A549 (cell line): ENCODE results near the gene TSHR. TPM values are rescaled to one million over a fixed set of nuclear protein-coding genes. Genes with fewer than 3 reads are reported as not detected.

Experiments used
- ATAC-seq, 2 experiments: fragments of 200-7000 bp in 1 of 2; fragments of >200 bp in 1 of 2; cut with Nextera tagmentation in 1 of 2; cut with Tn5 transposase in 1 of 2; 3 replicates each; pipeline versions ENCODE4 v1.8.0 to v1.9.1; 2018 to 2020; ENCODE audit warnings: mild to moderate bottlenecking in 1 of 2, moderate library complexity in 1 of 2
- CTCF ChIA-PET: fragments of 300-600 bp; sonication (Branson Sonifier 250); formaldehyde crosslinking; extraction: SDS; loops from one replicate; lab custom pipeline; 2021; ENCODE audit warnings: antibody characterized with exemption, inconsistent platforms; lab: Yijun Ruan, JAX
- POLR2A ChIA-PET: fragments of 350-600 bp; formaldehyde crosslinking; extraction: SDS; loops from one replicate; lab custom pipeline; 2021; ENCODE audit warnings: antibody characterized with exemption, inconsistent platforms; lab: Yijun Ruan, JAX
- DNase-seq, 2 experiments: peaks; one replicate each; pipeline versions ENCODE4 v3.0.0 to v3.0.0-alpha.2; 2011 to 2016; ENCODE audit warnings: low read depth in 1 of 2, low spot score in 1 of 2
- FAIRE-seq: peaks from 2 replicates; lab custom pipeline; 2011; peaks lifted over from hg19 to GRCh38; lab: Jason Lieb, UNC
- H3K27ac ChIP-seq, 2 experiments: fragments of >200 bp; sonication (Bioruptor Twin); formaldehyde crosslinking; 3 replicates each; pipeline ENCODE4 v1.5.1; 2016 to 2017
- H3K4me1 ChIP-seq: fragments of >200 bp; sonication (Bioruptor Twin); formaldehyde crosslinking; 3 replicates; pipeline ENCODE4 v1.6.1; 2016
- H3K4me2 ChIP-seq: fragments of >200 bp; sonication (Bioruptor Twin); formaldehyde crosslinking; 3 replicates; pipeline ENCODE4 v1.6.1; 2016
- H3K4me3 ChIP-seq: fragments of >200 bp; sonication (Bioruptor Twin); formaldehyde crosslinking; 3 replicates; pipeline ENCODE4 v1.5.1; 2016
- H3K9me3 ChIP-seq: fragments of >200 bp; sonication (Bioruptor Twin); formaldehyde crosslinking; 3 replicates; pipeline ENCODE4 v1.6.1; 2016
- CEBPB ChIP-seq, 2 experiments: fragments of >200 bp in 1 of 2; sonication (Bioruptor Twin) in 1 of 2; formaldehyde crosslinking in 1 of 2; IDR thresholded peaks; 2 replicates each; pipeline ENCODE4 v1.6.1; 2012 to 2016
- CHD2 ChIP-seq: fragments of 150-350 bp; IDR thresholded peaks from 2 replicates; pipeline ENCODE4 v1.6.1; 2014; ENCODE audit warnings: low read length; ENCODE audit not compliant: partially characterized antibody
- EHMT2 ChIP-seq: fragments of 200-600 bp; sonication (generic); IDR thresholded peaks from 2 replicates; pipeline ENCODE4 v1.6.1; 2016; ENCODE audit warnings: antibody characterized with exemption, low read depth, mild to moderate bottlenecking, moderate library complexity
- FOSB ChIP-seq: fragments of 250-450 bp; sonication (Bioruptor Pico); IDR thresholded peaks from 2 replicates; pipeline ENCODE4 v1.5.0; 2020; ENCODE audit warnings: mild to moderate bottlenecking, moderate library complexity
- FOXS1 ChIP-seq: fragments of 250-450 bp; sonication (Bioruptor Pico); IDR thresholded peaks from 2 replicates; pipeline ENCODE4 v1.5.0; 2020; ENCODE audit warnings: mild to moderate bottlenecking, moderate library complexity
- HDAC2 ChIP-seq: fragments of 200-600 bp; sonication (generic); IDR thresholded peaks from 2 replicates; pipeline ENCODE4 v1.6.1; 2016
- HEYL ChIP-seq: fragments of 250-450 bp; sonication (Bioruptor Pico); IDR thresholded peaks from 2 replicates; pipeline ENCODE4 v1.8.0; 2021; ENCODE audit warnings: mild to moderate bottlenecking, moderate library complexity
- HOXA7 ChIP-seq: fragments of 250-450 bp; sonication (Bioruptor Pico); IDR thresholded peaks from 2 replicates; pipeline ENCODE4 v1.5.0; 2020; ENCODE audit warnings: mild to moderate bottlenecking, moderate library complexity
- MAFK ChIP-seq: fragments of 450-650 bp; IDR thresholded peaks from 2 replicates; pipeline ENCODE4 v1.6.1; 2014; ENCODE audit not compliant: partially characterized antibody
- MAZ ChIP-seq: fragments of 150-350 bp; IDR thresholded peaks from 2 replicates; pipeline ENCODE4 v1.6.1; 2014; ENCODE audit warnings: antibody characterized with exemption, low read depth, low read length, borderline replicate concordance
- PHF8 ChIP-seq: fragments of 200-600 bp; sonication (generic); IDR thresholded peaks from 2 replicates; pipeline ENCODE4 v1.6.1; 2016; ENCODE audit warnings: low read depth, mild to moderate bottlenecking, antibody characterized with exemption, moderate library complexity, borderline replicate concordance
- RFX5 ChIP-seq: fragments of 450-650 bp; IDR thresholded peaks from 2 replicates; pipeline ENCODE4 v1.7.1; 2014; ENCODE audit warnings: antibody characterized with exemption, mild to moderate bottlenecking, moderate library complexity
- SREBF2 ChIP-seq: fragments of 450-650 bp; IDR thresholded peaks from 2 replicates; pipeline ENCODE4 v1.6.1; 2014; ENCODE audit warnings: mild to moderate bottlenecking, moderate library complexity
- ZFP36 ChIP-seq: fragments of 450-650 bp; IDR thresholded peaks from 2 replicates; pipeline ENCODE4 v1.6.1; 2014; ENCODE audit warnings: borderline replicate concordance; ENCODE audit not compliant: partially characterized antibody
- ZNF302 ChIP-seq: fragments of 250-450 bp; sonication (Bioruptor Pico); IDR thresholded peaks from 2 replicates; pipeline ENCODE4 v1.9.0; 2021; ENCODE audit warnings: inconsistent platforms, mild to moderate bottlenecking, moderate library complexity
- ZSCAN20 ChIP-seq: fragments of 250-450 bp; sonication (Bioruptor Pico); IDR thresholded peaks from 2 replicates; pipeline ENCODE4 v1.8.0; 2022; ENCODE audit warnings: mild to moderate bottlenecking, moderate library complexity
- WGBS: methylation state at CpG from one replicate; pipeline ENCODE4 v1.1.6; 2017; ENCODE audit errors: missing lambda C conversion rate; 5-methylcytosine and 5-hydroxymethylcytosine counted together
- polyA plus RNA-seq, 4 experiments: library from polyadenylated mRNA; depleted of rRNA in 3 of 4; stranded (reverse); fragments of >200 nt; fragmentation: RNase III in 1 of 4; extraction: RNeasy Plus Mini Kit Qiagen cat#74134 plus additional on column Dnase treatment in 1 of 4; gene quantifications; 2 replicates in 3 of 4; 3 replicates in 1 of 4; pipeline ENCODE4 v1.2.3, GENCODE V29; 2011 to 2017
- TF ChIP-seq, protein P1 (sequence below): IDR thresholded peaks from 2 replicates; pipeline ENCODE4 v1.6.1; 2012; ENCODE audit warnings: low read depth, borderline replicate concordance
- TF ChIP-seq, protein P2 (sequence below): fragments of 250-450 bp; sonication (Bioruptor Pico); IDR thresholded peaks from 2 replicates; pipeline ENCODE4 v1.5.0; 2020; ENCODE audit warnings: low read depth, mild to moderate bottlenecking, moderate library complexity
- TF ChIP-seq, protein P3 (sequence below): fragments of 150-350 bp; IDR thresholded peaks from 2 replicates; pipeline ENCODE4 v1.6.1; 2014; ENCODE audit warnings: low read depth, mild to moderate bottlenecking, low read length
- TF ChIP-seq, protein P4 (sequence below): IDR thresholded peaks from 2 replicates; pipeline ENCODE4 v1.6.1; 2012
- TF ChIP-seq, protein P5 (sequence below): fragments of 250-450 bp; sonication (Bioruptor Pico); IDR thresholded peaks from 2 replicates; pipeline ENCODE4 v1.5.0; 2021; ENCODE audit warnings: mild to moderate bottlenecking, moderate library complexity, borderline replicate concordance

The TSHR gene
- polyA plus RNA-seq, 2 of the 4 experiments (the other 2 are of a cell fraction) = not detected

DNA sequence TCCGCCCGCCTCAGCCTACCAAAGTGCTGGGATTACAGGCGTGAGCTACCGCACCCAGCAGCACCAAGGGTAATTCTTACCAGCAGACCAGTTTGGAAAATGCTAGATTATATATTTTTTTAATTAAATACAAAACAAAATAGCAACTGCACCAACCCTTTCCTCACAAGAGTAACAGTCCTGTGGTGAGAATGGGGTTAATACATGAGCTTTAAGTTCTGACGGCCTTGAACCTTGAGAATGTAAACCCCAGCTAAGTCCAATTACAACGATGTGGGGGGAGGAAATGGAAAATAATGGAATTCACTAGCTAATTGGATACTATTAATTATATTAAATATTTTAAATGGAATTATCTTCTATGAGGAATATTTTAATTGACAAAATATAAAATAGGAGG is 183.0 kb downstream of the TSHR start:
- DNase-seq (no peak), ATAC-seq (no peak), FAIRE-seq (no peak)
- Histone ChIP-seq H3K27ac (no peak overlapping the region), H3K4me2 (no peak overlapping the region), H3K4me1 (no peaks in the 10 kb centered on the region), H3K4me3 (no peak overlapping the region), H3K9me3 (no peaks in the 10 kb centered on the region)
- CTCF ChIA-PET = interaction anchor here (1.1 kb wide), 1 partner anchor 34 kb away, joined by 6 read pairs; no protein-coding TSS in a partner anchor
- 58% methylated on average over 6 of the region's 6 CpGs for WGBS
- no peak for TF ChIP-seq FOSB (CRISPR knock-in tag)
- no peak for TF ChIP-seq HEYL (CRISPR knock-in tag)
- TF ChIP-seq RFX5 = no peak
- POLR2A ChIA-PET = interaction anchor here (1.6 kb wide), 1 partner anchor 81 kb away, joined by 3 read pairs; no protein-coding TSS in a partner anchor

DNA sequence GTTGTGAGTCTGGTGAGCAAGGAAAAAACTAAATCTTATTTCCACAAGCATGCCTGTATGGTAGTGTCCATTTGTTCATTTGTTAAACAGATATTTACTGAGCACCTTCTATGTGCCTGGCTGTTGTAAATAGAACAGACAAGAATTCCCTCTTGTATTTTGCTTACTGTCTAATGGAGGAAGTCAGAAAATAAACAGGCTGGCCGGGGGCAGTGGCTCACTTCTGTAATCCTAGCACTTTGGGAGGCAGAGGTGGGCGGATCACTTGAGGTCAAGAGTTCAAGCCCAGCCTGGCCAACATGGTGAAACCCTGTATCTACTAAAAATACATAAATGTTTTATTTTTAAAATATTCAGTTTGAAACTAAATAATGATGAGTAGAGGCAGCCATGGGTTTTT is 186.0 kb downstream of the TSHR start:
- ATAC-seq = no peak
- H3K4me3 ChIP-seq = no peak overlapping the region
- DNase-seq = no peak
- 28% methylated on average over 2 of the region's 2 CpGs for WGBS
- no peak for FAIRE-seq
- ChIA-PET POLR2A (no interaction called here), CTCF (interaction anchor here (0.6 kb wide), 1 partner anchor 49 kb away, joined by 4 read pairs; no protein-coding TSS in a partner anchor)
- H3K9me3 ChIP-seq = no peaks in the 10 kb centered on the region
- H3K4me1 ChIP-seq = no peaks in the 10 kb centered on the region
- H3K4me2 ChIP-seq = no peak overlapping the region
- TF ChIP-seq CEBPB (IDR thresholded peaks at IDR 0.05) (no peak), MAZ (no peak)
- no peak overlapping the region for H3K27ac ChIP-seq

DNA sequence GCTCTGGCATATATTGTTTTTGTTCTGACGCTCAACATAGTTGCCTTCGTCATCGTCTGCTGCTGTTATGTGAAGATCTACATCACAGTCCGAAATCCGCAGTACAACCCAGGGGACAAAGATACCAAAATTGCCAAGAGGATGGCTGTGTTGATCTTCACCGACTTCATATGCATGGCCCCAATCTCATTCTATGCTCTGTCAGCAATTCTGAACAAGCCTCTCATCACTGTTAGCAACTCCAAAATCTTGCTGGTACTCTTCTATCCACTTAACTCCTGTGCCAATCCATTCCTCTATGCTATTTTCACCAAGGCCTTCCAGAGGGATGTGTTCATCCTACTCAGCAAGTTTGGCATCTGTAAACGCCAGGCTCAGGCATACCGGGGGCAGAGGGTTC is 188.4 kb downstream of the TSHR start:
- H3K27ac ChIP-seq = no peak overlapping the region
- no peak for FAIRE-seq

DNA sequence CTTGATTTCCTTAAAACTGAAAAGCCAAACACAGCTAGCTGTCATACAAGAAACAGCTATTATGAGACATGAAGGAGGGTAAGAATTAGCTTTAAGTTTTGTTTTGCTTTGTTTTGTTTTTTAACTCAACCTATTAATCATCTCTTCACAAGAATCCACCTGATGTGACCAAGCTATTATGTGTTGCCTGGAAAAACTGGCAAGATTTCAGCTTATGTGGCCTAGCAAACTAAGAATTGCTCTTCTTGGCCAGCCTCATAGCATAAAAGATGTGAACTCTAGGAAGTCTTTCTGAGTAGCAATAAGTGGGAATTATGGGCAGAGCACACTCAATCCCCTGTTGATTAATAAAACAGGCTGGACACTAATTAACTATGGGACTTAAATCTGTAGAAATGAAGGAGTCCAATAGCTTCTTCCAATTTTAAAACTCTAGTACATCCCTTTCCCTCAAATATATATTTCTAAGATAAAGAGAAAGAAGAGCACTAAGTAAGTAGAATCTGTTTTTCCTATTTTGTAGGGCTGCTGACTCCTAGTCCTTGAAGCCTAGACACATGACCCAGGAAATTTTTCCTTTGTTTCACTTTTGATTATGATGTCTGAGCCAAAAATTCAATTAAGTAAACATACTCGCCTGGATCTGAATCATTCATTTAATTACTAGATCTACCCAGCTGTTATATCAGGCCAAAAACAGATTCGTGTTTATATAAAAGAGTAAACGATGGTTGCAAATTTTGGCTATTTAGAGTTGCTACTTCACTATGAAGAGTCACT is 189.6 kb downstream of the TSHR start:
- FAIRE-seq (no peak), DNase-seq (no peak), ATAC-seq (no peak)
- Histone ChIP-seq H3K4me1 (no peaks in the 10 kb centered on the region), H3K4me3 (no peak overlapping the region), H3K9me3 (no peaks in the 10 kb centered on the region), H3K27ac (no peak overlapping the region), H3K4me2 (no peak overlapping the region)
- CTCF ChIA-PET = interaction anchor here (0.6 to 1.0 kb wide), 3 partner anchors 10 to 1187 kb away, joined by 3 read pairs; no protein-coding TSS in a partner anchor
- POLR2A ChIA-PET = interaction anchor here (0.9 kb wide), 1 partner anchor 25 kb away, joined by 3 read pairs; no protein-coding TSS in a partner anchor
- 22% methylated on average over 3 of the region's 3 CpGs for WGBS
- TF ChIP-seq HOXA7 (CRISPR knock-in tag) (no peak), ZFP36 (no peak), EHMT2 (no peak), FOSB (CRISPR knock-in tag) (no peak), CHD2 (no peak), ZNF302 (no peak), SREBF2 (no peak), CEBPB (IDR thresholded peaks at IDR 0.05) (no peak), ZSCAN20 (no peak), FOXS1 (CRISPR knock-in tag) (no peak), PHF8 (no peak)
- TF ChIP-seq, protein P1, sequence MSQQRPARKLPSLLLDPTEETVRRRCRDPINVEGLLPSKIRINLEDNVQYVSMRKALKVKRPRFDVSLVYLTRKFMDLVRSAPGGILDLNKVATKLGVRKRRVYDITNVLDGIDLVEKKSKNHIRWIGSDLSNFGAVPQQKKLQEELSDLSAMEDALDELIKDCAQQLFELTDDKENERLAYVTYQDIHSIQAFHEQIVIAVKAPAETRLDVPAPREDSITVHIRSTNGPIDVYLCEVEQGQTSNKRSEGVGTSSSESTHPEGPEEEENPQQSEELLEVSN = no peak
- TF ChIP-seq, protein P2, sequence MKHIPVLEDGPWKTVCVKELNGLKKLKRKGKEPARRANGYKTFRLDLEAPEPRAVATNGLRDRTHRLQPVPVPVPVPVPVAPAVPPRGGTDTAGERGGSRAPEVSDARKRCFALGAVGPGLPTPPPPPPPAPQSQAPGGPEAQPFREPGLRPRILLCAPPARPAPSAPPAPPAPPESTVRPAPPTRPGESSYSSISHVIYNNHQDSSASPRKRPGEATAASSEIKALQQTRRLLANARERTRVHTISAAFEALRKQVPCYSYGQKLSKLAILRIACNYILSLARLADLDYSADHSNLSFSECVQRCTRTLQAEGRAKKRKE (CRISPR knock-in tag) = no peak
- TF ChIP-seq, protein P3, sequence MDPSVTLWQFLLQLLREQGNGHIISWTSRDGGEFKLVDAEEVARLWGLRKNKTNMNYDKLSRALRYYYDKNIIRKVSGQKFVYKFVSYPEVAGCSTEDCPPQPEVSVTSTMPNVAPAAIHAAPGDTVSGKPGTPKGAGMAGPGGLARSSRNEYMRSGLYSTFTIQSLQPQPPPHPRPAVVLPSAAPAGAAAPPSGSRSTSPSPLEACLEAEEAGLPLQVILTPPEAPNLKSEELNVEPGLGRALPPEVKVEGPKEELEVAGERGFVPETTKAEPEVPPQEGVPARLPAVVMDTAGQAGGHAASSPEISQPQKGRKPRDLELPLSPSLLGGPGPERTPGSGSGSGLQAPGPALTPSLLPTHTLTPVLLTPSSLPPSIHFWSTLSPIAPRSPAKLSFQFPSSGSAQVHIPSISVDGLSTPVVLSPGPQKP = no peak
- TF ChIP-seq, protein P4, sequence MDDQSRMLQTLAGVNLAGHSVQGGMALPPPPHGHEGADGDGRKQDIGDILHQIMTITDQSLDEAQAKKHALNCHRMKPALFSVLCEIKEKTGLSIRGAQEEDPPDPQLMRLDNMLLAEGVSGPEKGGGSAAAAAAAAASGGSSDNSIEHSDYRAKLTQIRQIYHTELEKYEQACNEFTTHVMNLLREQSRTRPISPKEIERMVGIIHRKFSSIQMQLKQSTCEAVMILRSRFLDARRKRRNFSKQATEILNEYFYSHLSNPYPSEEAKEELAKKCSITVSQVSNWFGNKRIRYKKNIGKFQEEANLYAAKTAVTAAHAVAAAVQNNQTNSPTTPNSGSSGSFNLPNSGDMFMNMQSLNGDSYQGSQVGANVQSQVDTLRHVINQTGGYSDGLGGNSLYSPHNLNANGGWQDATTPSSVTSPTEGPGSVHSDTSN = no peak
- TF ChIP-seq, protein P5, sequence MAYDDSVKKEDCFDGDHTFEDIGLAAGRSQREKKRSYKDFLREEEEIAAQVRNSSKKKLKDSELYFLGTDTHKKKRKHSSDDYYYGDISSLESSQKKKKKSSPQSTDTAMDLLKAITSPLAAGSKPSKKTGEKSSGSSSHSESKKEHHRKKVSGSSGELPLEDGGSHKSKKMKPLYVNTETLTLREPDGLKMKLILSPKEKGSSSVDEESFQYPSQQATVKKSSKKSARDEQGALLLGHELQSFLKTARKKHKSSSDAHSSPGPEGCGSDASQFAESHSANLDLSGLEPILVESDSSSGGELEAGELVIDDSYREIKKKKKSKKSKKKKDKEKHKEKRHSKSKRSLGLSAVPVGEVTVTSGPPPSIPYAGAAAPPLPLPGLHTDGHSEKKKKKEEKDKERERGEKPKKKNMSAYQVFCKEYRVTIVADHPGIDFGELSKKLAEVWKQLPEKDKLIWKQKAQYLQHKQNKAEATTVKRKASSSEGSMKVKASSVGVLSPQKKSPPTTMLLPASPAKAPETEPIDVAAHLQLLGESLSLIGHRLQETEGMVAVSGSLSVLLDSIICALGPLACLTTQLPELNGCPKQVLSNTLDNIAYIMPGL = no peak

More for the DNA sequence above, 188.4 kb downstream of the TSHR start:
- DNase-seq = no peak
- TF ChIP-seq HDAC2 = no peak
- peak; percentile 57 for TF ChIP-seq MAFK
- no peaks in the 10 kb centered on the region for H3K9me3 ChIP-seq
- no peak for ATAC-seq
- POLR2A ChIA-PET = interaction anchor here (0.9 kb wide), 1 partner anchor 26 kb away, joined by 3 read pairs; no protein-coding TSS in a partner anchor
- CTCF ChIA-PET = no interaction called here
- no peak overlapping the region for H3K4me2 ChIP-seq
- 66% methylated on average over 8 of the region's 8 CpGs for WGBS
- no peaks in the 10 kb centered on the region for H3K4me1 ChIP-seq
- H3K4me3 ChIP-seq = no peak overlapping the region
